HG02610 (cell line): ENCODE results near the gene MS4A4A.
A peak's percentile ranks its signal among the peaks of the same experiment; 100 is the strongest.

Experiments
- ATAC-seq: cut with Tn5 transposase; IDR thresholded peaks from one replicate; pipeline ENCODE4 v1.9.1; 2021; ENCODE audit warnings: mild to moderate bottlenecking, moderate library complexity; ENCODE audit not compliant: unreplicated experiment

The MS4A4A gene

DNA sequence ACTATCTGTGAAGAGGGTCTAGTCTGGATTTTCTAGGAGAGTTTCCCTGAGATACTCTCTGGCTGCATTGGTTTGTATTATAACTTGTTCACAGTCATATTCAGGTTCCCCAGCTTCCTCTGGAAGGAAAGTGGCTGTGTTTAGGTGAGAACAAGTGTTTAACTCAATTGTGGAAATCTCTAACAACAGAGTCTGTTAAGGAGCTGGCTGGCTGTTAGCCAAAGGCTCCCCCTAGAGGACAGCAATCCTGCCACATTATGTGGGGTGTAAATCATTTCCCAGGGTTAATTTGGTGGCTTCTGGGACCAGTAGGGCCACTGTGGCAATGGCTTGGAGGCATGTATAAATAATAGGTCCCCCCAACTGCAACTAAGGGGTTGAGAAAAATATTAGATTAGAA lies 65.0 kb downstream of the MS4A4A start:
- peak; percentile 41 for ATAC-seq

- no peak for ATAC-seq
Observed at GRCh38 chr11:60347084-60347797, 66.8 kb downstream of the MS4A4A start.

GRCh38 chr11:60348116-60348515 lies 67.7 kb downstream of the MS4A4A start:
- no peak for ATAC-seq

DNA sequence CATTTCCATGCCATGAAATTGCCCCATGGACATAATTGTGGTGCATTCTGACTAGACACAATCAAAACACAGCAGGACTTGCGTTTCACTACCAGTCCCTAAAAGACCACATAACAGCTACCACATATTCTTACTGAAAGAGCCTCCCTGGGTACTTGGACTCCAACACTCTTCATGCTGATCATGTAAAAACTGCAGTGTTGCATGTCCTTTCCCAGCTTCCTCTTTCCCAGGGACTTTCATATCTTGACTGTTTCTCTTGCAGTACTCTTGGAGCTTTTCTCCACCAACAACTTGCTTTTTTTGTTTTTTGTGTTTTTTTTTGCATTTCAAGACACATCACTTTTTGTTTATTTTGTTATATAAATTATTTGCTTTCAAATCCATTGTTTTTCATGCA lies 69.5 kb downstream of the MS4A4A start:
- ATAC-seq = no peak

DNA sequence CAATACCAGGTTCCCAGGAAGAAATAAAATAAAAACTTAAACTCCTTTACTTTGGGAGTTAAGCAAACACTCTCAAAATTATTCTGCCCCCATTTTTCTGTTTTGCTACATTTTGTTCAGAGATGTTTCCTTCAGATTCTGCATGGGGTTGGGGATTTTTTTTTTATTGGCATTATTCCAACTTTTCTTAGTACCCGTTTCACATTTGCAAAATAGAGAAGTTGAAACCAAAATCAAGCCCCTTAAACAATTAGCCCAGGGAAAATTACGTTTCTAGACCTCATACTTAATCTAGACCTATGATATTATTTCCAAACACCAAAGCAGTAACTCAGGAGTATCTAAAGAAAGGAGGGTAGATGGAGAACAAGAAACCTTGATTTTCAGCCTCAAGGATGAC lies 77.3 kb downstream of the MS4A4A start:
- no peak for ATAC-seq
